ENCODE measurements around the gene SYS1.

GRCh38 chr20:45322952-45323383, 40.0 kb upstream of the SYS1 start:
- peak; percentile 33 for TF ChIP-seq CTCF (IDR thresholded peaks at IDR 0.05; ENCODE audit: low read depth, low read length, poor library complexity, severe bottlenecking)
- no peak for TF ChIP-seq EZH2phosphoT487 (IDR thresholded peaks at IDR 0.05; ENCODE audit: borderline replicate concordance, low read length)
